Testis (tissue), 3 donors: ENCODE data around the gene PHF12. TPM values are rescaled to one million over a fixed set of nuclear protein-coding genes. Genes with fewer than 3 reads are reported as not detected.

Experiments
- DNase-seq: peaks from one replicate; pipeline ENCODE4 v3.0.0-alpha.2; 2019
- H3K27ac ChIP-seq, 2 donors: fragments of 200-600 bp; sonication (generic); one replicate each; pipeline ENCODE4 v1.5.1; 2019
- H3K27me3 ChIP-seq: fragments of 200-600 bp; sonication (generic); one replicate; pipeline ENCODE4 v1.5.1; 2019
- H3K36me3 ChIP-seq: fragments of 200-600 bp; sonication (generic); one replicate; pipeline ENCODE4 v1.5.1; 2017; ENCODE audit warnings: low read depth; ENCODE audit errors: missing control alignments
- H3K4me1 ChIP-seq: fragments of 200-600 bp; sonication (generic); one replicate; pipeline ENCODE4 v1.5.1; 2019
- H3K4me3 ChIP-seq, 2 donors: fragments of 200-600 bp; sonication (generic); one replicate each; pipeline ENCODE4 v1.5.1; 2017 to 2019
- H3K9me3 ChIP-seq: fragments of 200-600 bp; sonication (generic); one replicate; pipeline ENCODE4 v1.5.1; 2017
- POLR2A ChIP-seq: fragments of 450-650 bp; IDR thresholded peaks from one replicate; pipeline ENCODE4 v1.6.1; 2017; ENCODE audit warnings: antibody characterized with exemption, mild to moderate bottlenecking, moderate library complexity
- WGBS, 2 donors: methylation state at CpG; one replicate each; pipeline ENCODE4 v1.1.5; 2018; 5-methylcytosine and 5-hydroxymethylcytosine counted together
- intact Hi-C: fragments of 100-400 bp; cut with DNase I; formaldehyde crosslinking; loops from one replicate; pipeline ENCODE4 v1.15.1; 2023; ENCODE audit warnings: low total_unique reads
- polyA plus RNA-seq: library from polyadenylated mRNA; stranded (reverse); fragments of 350-450 nt; fragmentation: Illumina TruSeq; extraction: RNeasy Lipid Tissue Mini Kit (QIAGEN cat#74804); gene quantifications from one replicate; pipeline ENCODE4 v1.2.3, GENCODE V29; 2014; ENCODE audit warnings: low read depth, low replicate concordance; ENCODE audit not compliant: insufficient read depth
- total RNA-seq, 2 donors: library from RNA; depleted of rRNA; stranded (reverse); fragments of >200 nt; gene quantifications; one replicate each; pipeline ENCODE4 v1.2.3, GENCODE V29; 2016
- TF ChIP-seq, protein P1 (sequence below), 3 experiments: fragments of 450-650 bp in 2 of 3; fragments of 200-600 bp in 1 of 3; sonication (generic) in 1 of 3; IDR thresholded peaks; one replicate each; pipeline ENCODE4 v1.5.1; 2016 to 2019; ENCODE audit warnings: antibody characterized with exemption in 3 of 3, mild to moderate bottlenecking in 2 of 3, moderate library complexity in 1 of 3

PHF12 gene
- total and polyA plus RNA-seq, 3 donors from 2014 or later, result 38.8 to 85.3 (median 82.4) TPM

DNA sequence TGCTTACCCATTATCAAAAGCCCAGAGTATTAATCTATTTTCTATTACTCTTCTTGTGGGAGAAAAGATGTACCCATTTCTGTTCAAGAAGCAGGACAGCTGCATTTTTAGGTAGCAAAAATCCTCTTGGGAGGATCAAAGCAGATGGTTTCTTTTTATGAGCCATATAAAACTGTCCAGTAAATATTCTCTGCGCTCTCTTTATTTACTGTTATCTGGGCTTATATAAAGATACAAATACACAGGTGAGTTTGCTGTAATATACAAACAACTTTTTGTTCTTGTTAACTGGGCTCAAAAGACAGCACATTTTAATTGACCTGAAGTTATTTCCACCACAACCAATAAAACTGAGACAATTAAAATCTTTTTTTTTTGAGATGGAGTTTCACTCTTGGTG lies 10.1 kb downstream of the PHF12 start:
- DNase-seq, result no peak
- Histone ChIP-seq H3K4me3 (no peak overlapping the region), H3K27ac (no peak overlapping the region), H3K27me3 (no peaks in the 10 kb centered on the region), H3K4me1 (peaks cover 33% of the 10 kb centered on the region), H3K36me3 (no peaks in the 10 kb centered on the region), H3K9me3 (no peaks in the 10 kb centered on the region)
- intact Hi-C loops, result no loop called here
- WGBS, 2 donors, result 79 to 87% methylated on average over 1 of the region's 1 CpG
- TF ChIP-seq, protein P1, sequence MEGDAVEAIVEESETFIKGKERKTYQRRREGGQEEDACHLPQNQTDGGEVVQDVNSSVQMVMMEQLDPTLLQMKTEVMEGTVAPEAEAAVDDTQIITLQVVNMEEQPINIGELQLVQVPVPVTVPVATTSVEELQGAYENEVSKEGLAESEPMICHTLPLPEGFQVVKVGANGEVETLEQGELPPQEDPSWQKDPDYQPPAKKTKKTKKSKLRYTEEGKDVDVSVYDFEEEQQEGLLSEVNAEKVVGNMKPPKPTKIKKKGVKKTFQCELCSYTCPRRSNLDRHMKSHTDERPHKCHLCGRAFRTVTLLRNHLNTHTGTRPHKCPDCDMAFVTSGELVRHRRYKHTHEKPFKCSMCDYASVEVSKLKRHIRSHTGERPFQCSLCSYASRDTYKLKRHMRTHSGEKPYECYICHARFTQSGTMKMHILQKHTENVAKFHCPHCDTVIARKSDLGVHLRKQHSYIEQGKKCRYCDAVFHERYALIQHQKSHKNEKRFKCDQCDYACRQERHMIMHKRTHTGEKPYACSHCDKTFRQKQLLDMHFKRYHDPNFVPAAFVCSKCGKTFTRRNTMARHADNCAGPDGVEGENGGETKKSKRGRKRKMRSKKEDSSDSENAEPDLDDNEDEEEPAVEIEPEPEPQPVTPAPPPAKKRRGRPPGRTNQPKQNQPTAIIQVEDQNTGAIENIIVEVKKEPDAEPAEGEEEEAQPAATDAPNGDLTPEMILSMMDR (IDR thresholded peaks at IDR 0.05), result no peak

DNA sequence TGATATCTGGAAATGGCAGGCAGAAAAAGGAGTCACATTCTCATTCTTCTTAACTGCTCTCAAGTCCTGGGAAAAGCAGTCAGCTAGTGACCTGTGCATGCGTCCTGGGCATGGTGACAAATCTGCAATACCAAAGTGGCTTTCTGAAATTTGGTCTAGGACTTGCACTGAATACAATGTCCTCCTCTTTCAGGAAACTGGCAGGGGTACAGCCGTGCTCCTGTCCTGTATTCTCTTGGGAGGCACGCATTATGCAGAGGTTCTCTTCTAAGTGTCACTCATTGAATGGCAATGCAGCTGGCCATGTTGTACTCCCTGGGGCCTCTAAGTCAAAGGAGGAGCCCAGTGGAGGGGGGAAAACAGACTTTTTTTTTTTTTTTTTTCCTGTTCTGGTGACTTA lies 10.6 kb downstream of the PHF12 start:
- intact Hi-C loops, result no loop called here
- Histone ChIP-seq H3K27ac (no peak overlapping the region), H3K36me3 (no peaks in the 10 kb centered on the region), H3K4me3 (no peak overlapping the region), H3K9me3 (no peaks in the 10 kb centered on the region), H3K27me3 (no peaks in the 10 kb centered on the region), H3K4me1 (peaks cover 29% of the 10 kb centered on the region)
- WGBS, 2 donors, result 37 to 50% methylated on average over 3 of the region's 3 CpGs
- DNase-seq, result no peak
- TF ChIP-seq POLR2A, result no peak
- TF ChIP-seq, protein P1 (IDR thresholded peaks at IDR 0.05), result no peak

DNA sequence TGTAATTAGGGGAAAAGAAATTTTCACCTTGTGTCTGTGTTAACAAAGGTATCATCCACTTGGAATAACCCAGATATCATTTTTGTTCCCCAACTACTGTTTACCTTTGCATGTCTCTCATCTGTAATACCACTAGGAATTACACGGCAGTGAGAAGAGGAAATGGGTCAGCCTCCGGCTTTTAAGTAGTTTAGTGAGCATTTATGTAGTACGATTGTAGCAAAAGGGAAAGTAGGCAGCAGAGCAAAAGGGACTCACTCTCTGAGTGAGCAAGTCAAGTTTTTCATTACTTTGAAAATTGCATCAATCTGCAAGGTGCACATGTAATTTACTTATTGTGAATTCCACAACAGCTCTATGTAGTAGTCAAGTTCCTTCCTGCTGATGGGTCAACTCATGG lies 11.2 kb downstream of the PHF12 start:
- no peak overlapping the region for H3K27ac ChIP-seq
- H3K36me3 ChIP-seq, result no peaks in the 10 kb centered on the region
- TF ChIP-seq POLR2A, result no peak
- TF ChIP-seq, protein P1 (IDR thresholded peaks at IDR 0.05), result no peak
- 49 to 61% methylated on average over 3 of the region's 3 CpGs for WGBS, 2 donors
- intact Hi-C loops, result no loop called here
- H3K27me3 ChIP-seq, result no peaks in the 10 kb centered on the region
- H3K9me3 ChIP-seq, result no peaks in the 10 kb centered on the region
- H3K4me3 ChIP-seq, result no peak overlapping the region
- DNase-seq, result no peak
- H3K4me1 ChIP-seq, result peaks cover 24% of the 10 kb centered on the region

DNA sequence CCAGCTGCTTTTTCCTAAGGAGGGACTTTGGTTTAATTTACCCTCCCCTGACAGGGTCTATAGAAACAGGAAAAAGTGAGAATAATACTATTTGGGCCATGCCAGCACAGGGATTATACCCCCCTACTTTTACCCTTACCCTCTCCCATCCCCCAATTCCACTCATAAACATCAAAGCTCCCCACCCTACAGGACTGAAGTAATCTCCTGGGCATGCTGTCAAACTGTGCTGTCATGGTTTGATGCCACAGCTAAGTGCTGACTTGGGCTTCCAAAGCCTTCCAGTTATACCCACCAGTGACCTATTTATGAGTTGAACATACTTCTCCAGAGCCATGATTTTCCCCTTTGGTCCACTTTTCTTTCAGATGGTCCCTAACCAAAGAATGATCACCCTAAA lies 12.8 kb downstream of the PHF12 start:
- H3K27ac ChIP-seq, result no peak overlapping the region

More for the DNA sequence above, 12.8 kb downstream of the PHF12 start:
- no peak for DNase-seq
- H3K4me3 ChIP-seq, result no peak overlapping the region
- H3K36me3 ChIP-seq, result no peaks in the 10 kb centered on the region
- TF ChIP-seq, protein P1 (IDR thresholded peaks at IDR 0.05), result no peak
- no peak for TF ChIP-seq POLR2A
- H3K4me1 ChIP-seq, result peaks cover 20% of the 10 kb centered on the region
- no peaks in the 10 kb centered on the region for H3K27me3 ChIP-seq
- H3K9me3 ChIP-seq, result no peaks in the 10 kb centered on the region
- intact Hi-C loops, result no loop called here
